ENCODE measurements around the gene RFNG. TPM values are rescaled to one million over a fixed set of nuclear protein-coding genes. Genes with fewer than 3 reads are reported as not detected.

The RFNG gene
- total and polyA plus RNA-seq, 2 of the 13 experiments (the other 11 are each of a cell fraction or from before 2014, with no cell fraction given): 61.4 to 64.0 TPM

GRCh38 chr17:82037092-82037888 is 14.3 kb downstream of the RFNG start, which contains the start of gene DCXR (continued):
- TF ChIP-seq MAZ (IDR thresholded peaks at IDR 0.05; ENCODE audit: borderline replicate concordance, low read depth, low read length) (peak; percentile 76), MAZ (CRISPR knock-in tag; IDR thresholded peaks at IDR 0.05; ENCODE audit: low read depth) (peak; percentile 99), SALL1 (CRISPR knock-in tag; IDR thresholded peaks at IDR 0.05) (peak; percentile 94), LCORL (IDR thresholded peaks at IDR 0.05) (no peak), LCORL (CRISPR knock-in tag; IDR thresholded peaks at IDR 0.05) (peak; percentile 85; the same call in 1 of the 2 replicates), PRDM4 (CRISPR knock-in tag; IDR thresholded peaks at IDR 0.05; ENCODE audit: borderline replicate concordance) (no peak), AHR (CRISPR knock-in tag; IDR thresholded peaks at IDR 0.05) (peak; percentile 91; the same call in 1 of the 2 replicates), ZBTB8A (CRISPR knock-in tag; IDR thresholded peaks at IDR 0.05; ENCODE audit: borderline replicate concordance, low read depth) (no peak; the same call in 1 of the 2 replicates), ZNF33A (CRISPR knock-in tag; IDR thresholded peaks at IDR 0.05; ENCODE audit: borderline replicate concordance) (no peak), TP53 (CRISPR knock-in tag; conservative IDR thresholded peaks at IDR 0.05) (no peak), ZNF841 (CRISPR knock-in tag; IDR thresholded peaks at IDR 0.05; ENCODE audit: borderline replicate concordance) (peak; percentile 45; the same call in 1 of the 2 replicates), MIXL1 (CRISPR knock-in tag; IDR thresholded peaks at IDR 0.05) (0 out of 2 replicates have a peak, but pooled peaks have one; percentile 54), ATM (IDR thresholded peaks at IDR 0.05; ENCODE audit: borderline replicate concordance) (no peak), JUNB (CRISPR knock-in tag; IDR thresholded peaks at IDR 0.05; ENCODE audit: borderline replicate concordance) (no peak), SP5 (CRISPR knock-in tag; IDR thresholded peaks at IDR 0.05; ENCODE audit: borderline replicate concordance, low read depth) (peak; percentile 86), RFX1 (IDR thresholded peaks at IDR 0.05) (no peak), ZNF205 (CRISPR knock-in tag; IDR thresholded peaks at IDR 0.05) (peak; percentile 66; the same call in 1 of the 2 replicates), GTF2F1 (IDR thresholded peaks at IDR 0.05; ENCODE audit: low read length) (no peak), ZNF597 (CRISPR knock-in tag; IDR thresholded peaks at IDR 0.05) (no peak), PAX8 (CRISPR knock-in tag; IDR thresholded peaks at IDR 0.05; ENCODE audit: borderline replicate concordance) (0 out of 2 replicates have a peak, but pooled peaks have one; percentile 37), ZFYVE20 (CRISPR knock-in tag; IDR thresholded peaks at IDR 0.05; ENCODE audit: borderline replicate concordance, low read depth) (no peak), RXRB (CRISPR knock-in tag; IDR thresholded peaks at IDR 0.05; ENCODE audit: borderline replicate concordance) (peak; percentile 59), ATF6 (CRISPR knock-in tag; conservative IDR thresholded peaks at IDR 0.05) (no peak; the same call in 1 of the 2 replicates)
- TF ChIP-seq, protein P1, sequence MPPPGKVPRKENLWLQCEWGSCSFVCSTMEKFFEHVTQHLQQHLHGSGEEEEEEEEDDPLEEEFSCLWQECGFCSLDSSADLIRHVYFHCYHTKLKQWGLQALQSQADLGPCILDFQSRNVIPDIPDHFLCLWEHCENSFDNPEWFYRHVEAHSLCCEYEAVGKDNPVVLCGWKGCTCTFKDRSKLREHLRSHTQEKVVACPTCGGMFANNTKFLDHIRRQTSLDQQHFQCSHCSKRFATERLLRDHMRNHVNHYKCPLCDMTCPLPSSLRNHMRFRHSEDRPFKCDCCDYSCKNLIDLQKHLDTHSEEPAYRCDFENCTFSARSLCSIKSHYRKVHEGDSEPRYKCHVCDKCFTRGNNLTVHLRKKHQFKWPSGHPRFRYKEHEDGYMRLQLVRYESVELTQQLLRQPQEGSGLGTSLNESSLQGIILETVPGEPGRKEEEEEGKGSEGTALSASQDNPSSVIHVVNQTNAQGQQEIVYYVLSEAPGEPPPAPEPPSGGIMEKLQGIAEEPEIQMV (CRISPR knock-in tag; IDR thresholded peaks at IDR 0.05; ENCODE audit: low read depth): 0 out of 2 replicates have a peak, but pooled peaks have one; percentile 23
